Measurements from ENCODE around the gene ABCF3.

The ABCF3 gene

DNA sequence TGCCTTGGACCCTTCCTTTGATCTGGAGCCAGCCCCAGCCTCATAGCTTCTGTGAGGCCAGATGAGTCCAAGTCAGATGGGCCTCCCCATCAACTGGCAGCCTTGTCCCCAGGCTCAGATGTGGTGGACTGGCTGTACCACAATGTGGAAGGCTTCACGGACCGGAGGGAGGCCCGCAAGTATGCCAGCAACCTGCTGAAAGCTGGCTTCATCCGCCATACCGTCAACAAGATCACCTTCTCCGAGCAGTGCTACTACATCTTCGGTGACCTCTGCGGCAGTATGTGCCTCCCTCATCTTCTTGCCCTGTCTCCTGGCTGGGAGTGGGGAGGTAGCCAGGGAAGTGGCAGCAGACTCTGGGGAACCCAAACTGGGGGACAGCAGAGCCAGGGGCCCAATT lies 18.2 kb upstream of the ABCF3 start:
- no peak for DNase-seq (ENCODE audit: low read depth)

DNA sequence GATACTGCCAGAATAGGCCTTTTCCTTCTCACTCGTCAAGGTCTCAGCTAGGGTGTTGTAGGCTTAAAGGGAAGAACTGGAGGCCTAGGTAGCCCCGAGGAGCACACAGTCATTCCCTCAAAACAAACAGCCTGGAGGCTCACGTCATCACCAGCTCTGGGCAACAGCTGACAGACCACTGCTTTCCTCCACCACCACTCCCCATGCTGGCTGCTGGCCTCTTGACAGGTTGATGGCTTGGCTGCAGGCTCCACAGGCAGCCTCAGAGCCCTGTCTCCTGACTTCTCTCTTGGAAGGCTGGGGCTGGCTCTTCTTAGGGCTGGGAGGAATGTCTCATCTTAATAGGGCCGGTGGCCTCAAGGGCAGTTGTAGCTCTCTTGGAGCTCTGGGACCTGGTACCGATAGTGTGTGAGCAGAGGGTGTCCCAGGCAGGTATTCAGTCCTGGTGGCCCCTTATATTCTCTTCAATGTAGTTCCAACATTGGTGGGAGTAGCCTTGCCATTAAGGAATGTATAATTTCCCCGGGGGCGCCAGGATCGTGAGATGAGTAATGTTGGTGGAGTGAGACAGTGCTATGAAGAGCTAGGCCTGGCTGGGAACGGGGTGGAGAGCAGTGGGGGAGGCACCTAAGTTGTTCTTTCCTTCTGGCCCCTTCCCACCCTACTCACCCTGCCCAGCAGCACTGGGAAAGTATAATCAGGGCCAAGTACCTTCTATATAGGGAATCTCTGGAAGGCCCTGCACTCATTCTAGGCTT lies 17.5 kb upstream of the ABCF3 start:
- DNase-seq (ENCODE audit: low read depth), result no peak

DNA sequence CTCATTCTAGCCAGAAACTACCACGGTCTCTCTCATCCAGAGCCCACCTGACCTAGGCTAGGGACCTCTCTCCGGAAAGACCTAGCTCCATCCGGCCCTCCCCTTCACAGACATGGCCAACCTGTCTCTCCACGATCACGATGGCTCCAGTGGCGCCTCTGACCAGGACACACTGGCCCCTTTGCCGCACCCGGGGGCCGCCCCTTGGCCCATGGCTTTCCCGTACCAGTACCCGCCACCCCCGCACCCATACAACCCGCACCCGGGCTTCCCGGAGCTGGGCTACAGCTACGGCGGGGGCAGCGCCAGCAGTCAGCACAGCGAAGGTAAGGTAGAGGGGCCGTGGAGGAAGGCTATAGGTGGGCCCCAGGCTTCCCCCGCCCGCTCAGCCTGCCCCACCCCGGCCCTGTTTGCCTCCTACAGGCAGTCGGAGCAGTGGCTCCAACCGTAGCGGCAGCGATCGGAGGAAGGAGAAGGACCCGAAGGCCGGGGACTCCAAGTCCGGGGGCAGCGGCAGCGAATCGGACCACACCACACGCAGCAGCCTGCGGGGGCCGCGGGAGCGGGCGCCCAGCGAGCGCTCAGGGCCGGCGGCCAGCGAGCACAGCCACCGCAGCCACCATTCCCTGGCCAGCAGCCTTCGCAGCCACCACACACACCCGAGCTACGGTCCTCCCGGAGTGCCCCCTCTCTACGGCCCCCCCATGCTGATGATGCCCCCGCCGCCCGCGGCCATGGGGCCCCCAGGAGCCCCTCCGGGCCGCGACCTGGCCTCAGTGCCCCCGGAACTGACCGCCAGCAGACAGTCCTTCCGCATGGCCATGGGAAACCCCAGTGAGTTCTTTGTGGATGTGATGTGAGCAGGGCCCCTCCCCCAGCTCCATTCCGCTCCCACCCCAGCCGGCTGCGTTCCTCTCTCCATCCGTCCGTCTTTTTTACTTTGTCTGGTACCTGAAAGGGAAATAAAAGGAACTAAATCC lies 15.8 kb upstream of the ABCF3 start:
- DNase-seq (ENCODE audit: low read depth), result no peak

DNA sequence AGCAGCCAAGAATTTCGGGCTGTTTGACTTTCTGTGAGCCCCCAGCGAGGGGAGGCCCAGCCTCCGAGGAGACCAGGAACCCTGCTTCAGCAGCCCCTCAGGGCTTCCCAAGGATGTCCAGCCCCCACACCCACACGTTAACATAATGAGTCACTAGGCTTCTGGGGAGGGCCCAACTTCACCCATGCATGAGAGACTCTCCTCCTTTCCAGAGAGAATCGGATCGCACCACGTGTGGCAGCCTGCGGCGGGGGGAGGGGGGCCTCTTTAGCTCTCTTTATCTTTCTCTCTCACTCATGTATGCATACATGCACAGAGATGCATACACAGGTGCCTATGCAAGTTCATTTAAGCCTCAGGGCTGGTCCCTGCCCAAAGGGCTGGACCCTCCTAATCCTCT lies 14.4 kb upstream of the ABCF3 start:
- DNase-seq (ENCODE audit: low read depth), result no peak

DNA sequence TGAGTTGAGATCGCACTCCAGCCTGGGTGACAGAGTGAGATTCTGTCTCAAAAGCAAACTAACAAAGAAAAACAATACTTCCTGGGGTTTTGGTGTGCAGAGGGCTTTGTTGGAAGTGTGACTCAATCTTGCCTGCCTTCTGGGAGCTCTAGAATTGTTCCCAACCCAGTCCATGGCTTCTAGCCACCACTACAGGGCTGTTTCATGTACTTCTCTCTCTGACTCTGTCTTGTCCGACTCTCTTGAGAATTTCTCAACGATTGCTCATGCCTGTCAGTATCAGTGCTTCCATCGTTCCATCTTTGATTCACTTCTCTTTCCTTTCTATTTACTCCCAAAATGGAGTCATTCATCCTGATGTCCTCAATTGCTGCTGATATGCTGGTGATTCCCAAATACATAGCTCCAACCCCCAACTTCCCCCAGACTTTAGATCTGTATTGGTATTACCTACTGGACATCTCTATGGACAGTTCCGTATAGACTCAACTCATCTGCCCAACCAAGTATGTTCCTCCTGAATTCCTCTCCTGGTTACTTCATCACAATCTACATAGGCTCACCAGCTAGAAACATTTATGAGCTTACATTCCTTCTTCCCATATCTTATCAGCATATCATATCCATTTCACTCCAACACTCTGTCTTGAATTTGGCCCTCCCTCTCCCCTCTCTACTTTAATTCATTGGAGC lies 13.2 kb upstream of the ABCF3 start:
- DNase-seq (ENCODE audit: low read depth), result peak; percentile 88

DNA sequence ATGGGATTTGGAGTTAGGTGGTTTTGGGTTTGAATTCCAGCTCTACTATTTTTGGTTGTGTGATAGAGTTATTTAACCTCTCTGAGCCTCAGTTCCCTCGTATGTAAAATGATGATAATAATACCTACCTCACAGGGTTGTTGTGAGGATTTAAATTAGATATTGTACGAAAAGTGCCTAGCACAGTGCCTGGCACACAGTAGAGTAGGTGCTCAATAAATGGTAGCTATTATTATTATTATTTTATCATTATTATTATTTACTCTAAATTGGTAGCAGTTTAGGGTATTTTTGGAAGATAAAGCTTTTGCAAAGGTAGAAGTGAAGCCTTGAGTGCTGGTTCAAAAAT lies 12.7 kb upstream of the ABCF3 start:
- DNase-seq (ENCODE audit: low read depth), result no peak

DNA sequence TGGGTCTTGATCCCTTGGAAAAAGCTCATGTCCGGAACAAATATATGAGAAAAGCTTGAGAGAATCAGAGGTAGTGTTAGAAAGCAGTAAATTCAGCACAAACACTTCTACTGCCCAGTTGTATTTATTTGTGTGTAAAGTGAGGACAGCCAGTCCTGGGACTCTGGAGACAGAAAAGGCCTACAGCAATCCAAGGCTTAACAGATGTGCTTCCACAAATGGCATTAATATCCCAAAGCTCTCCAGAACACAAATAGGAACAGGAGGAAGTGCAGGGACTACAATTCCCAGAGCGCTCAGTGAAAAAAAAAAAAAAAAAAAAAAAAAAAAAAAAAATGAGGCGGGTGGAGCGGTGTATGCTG lies 11.7 kb upstream of the ABCF3 start:
- DNase-seq (ENCODE audit: low read depth), result no peak

DNA sequence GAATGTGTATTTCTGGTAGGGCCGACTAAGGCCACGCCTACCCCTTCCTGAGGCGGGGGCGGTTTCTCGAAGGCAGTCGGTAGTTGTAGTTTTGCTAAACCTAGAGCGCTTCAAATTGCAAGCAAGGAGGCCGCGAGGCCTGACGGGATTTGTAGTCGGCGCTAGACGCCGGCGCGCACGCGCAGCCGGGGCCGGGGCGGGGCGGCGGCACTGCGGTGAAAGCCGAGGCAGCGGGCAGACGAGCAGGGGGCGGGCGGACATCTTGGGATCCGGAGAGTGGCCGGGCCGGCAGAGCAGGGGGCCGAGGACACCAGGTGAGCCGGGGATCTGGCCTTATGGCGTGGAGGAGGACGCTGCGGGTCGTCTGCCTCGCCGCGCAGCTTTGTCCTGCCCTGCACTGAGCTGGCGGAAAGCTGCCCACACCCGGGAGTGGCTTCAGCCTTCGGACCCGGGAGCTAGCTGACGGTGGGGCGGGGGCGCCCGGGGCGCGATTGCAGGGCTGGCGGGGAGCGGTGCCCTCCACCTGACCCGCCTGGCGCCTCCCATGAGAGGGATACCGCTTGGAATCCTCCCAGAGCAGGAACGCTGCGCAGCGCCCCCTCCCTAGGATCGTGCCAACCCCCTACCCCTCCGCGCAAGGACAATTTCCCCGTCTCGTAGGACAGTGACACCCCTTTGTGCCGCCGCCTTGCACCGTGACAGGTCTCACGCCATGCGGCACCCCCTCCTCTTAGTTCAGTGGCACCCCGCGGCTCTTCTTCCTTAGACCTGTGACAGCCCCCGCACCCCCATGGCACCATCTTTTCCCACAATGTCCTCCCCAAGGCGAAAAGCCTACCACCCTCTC lies 11.1 kb upstream of the ABCF3 start, which contains the start of gene AP2M1:
Gene AP2M1, plus strand, starts transcription at position 210 of the 847 bp plus-strand sequence. CDS start 2,139 bp downstream, outside the sequence.
- DNase-seq (ENCODE audit: low read depth), result peak; percentile 96

DNA sequence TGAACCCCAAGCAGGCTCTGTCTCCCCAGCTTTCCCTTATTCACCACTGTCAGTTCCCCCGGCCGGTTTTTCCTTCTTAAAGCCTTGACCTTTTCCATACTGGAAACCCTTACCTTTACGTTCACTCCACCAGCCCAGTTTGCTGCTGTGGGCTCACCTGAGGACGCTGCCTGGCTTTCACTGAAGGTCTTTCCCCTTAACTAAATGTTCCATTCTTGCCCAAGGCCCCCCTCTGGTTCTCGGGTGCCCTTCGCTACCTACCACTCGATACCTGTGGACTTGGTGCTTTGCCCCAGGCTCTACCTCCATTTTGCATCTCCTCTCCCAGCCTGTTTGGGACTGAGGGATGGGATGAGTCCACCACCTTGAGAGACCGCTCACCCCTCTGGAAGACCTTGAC lies 10.5 kb upstream of the ABCF3 start:
- DNase-seq (ENCODE audit: low read depth), result no peak

DNA sequence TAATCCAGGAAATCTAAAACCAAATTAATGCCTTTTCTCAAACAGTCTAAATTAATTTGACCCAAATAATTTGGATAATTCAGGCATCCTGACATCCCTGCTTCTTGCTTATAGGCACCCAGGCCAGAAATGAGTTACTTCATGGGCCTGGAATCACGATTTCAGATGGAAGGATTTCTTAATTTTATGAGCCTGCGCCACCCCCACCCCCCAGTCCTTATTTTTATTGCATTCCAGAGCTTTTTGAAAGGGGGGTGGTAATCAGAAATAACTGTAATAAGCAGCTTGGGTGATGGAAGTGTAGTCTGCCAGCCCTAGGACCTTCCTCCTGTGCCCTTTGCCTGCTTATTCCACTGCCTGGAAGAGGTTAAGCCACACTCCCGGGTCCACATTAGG lies 10.0 kb upstream of the ABCF3 start:
- DNase-seq (ENCODE audit: low read depth), result no peak

DNA sequence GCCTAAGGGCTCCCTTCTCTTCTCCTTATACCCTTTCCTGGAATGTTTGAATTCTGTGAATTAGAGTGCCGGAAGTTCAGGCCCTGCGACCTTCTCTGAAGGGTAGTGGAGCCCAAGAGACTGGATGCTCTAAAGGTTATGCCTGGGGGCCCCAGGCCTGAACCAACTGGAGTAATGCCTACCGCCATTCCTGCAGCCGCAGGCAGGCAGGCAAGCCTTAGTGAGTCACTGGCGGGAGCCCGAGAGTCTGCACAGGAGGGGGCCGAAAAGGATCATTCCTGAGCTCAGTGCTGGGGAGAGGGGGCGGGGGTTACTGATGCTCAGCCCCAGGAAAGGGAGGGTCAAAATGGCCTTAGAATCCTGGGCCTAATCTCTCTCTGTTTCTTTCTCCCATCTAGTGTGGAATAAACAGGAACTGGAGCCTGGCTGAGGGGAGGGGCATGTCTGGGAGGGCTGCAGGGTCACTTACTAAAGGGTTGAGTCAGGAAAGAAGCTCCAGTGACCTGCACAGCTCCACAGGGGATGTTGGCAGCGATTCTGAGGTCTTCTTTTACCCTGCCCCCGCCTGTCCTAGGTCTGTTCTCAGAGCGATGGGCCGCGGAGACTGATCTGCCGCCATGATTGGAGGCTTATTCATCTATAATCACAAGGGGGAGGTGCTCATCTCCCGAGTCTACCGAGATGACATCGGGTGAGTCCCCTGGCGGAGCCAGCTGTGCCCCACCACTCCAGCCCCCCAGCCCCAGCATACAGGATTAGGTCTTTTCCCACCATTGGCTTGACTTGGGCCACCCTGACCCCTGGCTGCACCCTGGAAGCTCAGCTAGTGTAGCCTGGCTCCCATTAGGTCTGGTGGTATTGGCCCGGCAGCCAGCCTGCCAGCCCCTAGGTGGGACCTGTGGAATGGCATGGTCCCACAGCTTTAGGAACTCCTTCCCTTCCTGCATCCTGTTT lies 9.3 kb upstream of the ABCF3 start:
- peak; percentile 86 for DNase-seq (ENCODE audit: low read depth)

DNA sequence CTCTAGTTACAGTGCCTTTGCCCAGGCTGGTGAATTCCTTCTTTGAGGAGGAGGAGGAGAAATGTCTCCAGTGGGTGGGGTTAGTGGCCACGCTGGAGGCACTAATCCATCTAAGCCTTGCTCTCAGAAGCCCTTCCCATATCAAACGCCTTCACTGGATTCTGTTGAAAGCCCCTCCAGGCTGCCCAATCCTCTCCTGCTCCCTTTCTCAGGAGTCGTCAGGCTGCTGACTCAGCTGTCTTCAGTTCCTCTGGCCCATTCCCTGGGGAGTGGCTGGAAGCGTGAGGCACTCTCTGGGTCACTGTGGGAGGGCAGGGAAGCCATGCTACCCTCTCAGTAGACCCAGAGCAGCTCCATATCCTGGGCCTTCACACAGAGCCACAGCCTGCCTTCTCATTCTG lies 8.7 kb upstream of the ABCF3 start:
- DNase-seq (ENCODE audit: low read depth), result no peak

DNA sequence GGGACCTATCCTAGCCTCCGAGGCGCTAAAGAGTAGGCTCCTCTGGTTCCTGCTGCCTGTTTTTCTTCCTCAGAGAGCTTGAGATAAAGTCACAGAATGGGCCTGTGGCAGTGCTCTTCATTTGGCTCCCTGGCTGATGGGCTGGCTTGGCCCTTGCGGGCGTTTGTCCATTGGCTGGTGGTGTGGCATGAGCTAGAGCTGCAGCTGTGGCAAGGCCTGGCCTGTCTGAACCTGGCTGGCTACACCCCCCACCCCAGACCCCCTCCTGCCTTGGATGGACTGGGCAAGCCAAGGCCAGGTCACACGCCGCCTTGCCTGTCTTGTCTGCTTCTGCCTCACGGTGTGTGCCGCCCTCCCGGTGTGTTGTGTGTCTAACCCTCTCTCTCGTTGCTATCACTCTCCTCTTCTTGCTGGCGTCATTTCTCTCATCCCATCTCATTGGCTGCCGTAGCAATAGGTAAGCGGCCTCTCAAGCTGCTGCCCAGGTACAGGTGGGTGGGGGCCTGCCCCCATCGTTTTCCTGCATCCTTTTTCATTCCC lies 8.2 kb upstream of the ABCF3 start:
- no peak for DNase-seq (ENCODE audit: low read depth)

DNA sequence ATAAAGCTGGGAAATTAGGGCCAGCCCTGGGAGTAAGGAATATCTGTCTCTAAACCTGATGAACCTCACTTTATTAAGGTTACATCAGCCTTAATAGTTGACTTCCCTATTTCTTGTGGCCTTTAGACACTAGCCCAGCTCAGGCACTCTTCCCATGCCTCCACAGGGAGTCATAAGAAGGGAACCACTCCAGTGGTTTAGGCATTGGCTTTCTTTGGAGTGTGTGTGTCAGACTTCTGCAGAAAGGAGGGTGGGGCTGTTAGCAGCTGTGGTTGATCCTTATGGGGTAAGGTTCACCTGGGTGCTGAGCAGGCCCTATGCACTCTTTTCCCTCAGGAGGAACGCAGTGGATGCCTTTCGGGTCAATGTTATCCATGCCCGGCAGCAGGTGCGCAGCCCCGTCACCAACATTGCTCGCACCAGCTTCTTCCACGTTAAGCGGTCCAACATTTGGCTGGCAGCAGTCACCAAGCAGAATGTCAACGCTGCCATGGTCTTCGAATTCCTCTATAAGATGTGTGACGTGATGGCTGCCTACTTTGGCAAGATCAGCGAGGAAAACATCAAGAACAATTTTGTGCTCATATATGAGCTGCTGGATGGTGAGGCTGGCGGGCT lies 7.4 kb upstream of the ABCF3 start:
- no peak for DNase-seq (ENCODE audit: low read depth)

DNA sequence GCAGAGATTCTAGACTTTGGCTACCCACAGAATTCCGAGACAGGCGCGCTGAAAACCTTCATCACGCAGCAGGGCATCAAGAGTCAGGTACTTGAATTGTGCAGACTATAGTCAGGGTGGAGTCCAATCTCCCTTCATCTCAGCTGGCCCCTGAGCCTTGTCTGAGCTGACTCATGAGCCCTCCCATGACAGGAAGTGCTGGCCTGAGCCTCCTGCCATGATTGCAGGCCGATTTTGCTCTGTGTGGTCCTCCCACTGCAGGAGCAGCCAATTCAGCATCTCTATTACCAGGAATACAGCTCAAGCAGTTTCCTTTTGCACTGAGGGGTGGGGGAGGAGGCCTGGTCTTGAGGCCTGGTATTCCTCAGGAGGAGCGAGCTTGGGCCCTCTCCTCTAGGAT lies 5.8 kb upstream of the ABCF3 start:
- no peak for DNase-seq (ENCODE audit: low read depth)

DNA sequence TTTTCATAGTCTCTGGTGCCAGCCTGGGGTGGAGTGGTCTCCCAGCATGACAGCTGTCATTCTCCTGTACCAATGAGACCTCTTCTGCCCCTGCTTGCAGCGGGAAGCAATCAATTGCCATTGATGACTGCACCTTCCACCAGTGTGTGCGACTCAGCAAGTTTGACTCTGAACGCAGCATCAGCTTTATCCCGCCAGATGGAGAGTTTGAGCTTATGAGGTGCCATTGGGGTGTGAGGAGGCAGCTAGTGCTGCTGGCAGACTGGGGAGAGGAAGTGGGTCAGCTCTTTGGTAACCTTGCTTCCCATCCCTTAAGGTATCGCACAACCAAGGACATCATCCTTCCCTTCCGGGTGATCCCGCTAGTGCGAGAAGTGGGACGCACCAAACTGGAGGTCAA lies 4.4 kb upstream of the ABCF3 start:
- no peak for DNase-seq (ENCODE audit: low read depth)

DNA sequence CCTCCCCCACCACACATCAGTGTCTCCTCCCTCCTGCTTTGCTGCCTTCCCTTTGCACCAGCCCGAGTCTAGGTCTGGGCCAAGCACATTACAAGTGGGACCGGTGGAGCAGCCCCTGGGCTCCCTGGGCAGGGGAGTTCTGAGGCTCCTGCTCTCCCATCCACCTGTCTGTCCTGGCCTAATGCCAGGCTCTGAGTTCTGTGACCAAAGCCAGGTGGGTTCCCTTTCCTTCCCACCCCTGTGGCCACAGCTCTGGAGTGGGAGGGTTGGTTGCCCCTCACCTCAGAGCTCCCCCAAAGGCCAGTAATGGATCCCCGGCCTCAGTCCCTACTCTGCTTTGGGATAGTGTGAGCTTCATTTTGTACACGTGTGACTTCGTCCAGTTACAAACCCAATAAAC lies 2.3 kb upstream of the ABCF3 start:
- DNase-seq (ENCODE audit: low read depth), result no peak

DNA sequence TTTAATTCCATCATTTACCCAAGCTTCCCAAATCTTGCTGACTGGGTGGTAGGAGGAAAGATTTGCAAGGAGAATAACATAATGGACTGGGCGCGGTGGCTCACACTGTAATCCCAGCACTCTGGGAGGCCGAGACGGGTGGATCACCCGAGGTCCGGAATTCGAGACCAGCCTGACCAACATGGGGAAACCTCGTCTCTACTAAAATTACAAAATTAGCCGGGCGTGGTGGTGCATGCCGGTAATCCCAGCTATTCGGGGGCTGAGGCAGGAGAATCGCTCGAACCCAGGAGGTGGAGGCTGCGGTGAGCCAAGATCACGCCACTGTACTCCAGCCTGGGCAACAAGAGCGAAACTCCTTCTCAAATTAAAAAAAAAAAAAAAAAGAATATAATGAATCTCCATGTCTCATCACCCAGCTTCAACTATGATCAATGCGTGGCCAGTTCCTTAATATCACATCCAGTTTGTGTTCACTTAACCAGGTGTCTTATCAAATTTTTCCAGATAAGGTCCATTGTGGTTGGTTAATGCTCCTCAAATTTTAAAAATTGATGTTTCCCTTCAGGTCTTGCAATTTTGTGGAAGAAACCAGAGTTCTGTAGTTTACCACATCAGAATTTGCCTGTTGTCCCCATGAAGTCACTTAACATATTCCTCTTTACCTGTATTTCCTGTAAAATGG lies 1.3 kb upstream of the ABCF3 start:
- DNase-seq (ENCODE audit: low read depth), result no peak

DNA sequence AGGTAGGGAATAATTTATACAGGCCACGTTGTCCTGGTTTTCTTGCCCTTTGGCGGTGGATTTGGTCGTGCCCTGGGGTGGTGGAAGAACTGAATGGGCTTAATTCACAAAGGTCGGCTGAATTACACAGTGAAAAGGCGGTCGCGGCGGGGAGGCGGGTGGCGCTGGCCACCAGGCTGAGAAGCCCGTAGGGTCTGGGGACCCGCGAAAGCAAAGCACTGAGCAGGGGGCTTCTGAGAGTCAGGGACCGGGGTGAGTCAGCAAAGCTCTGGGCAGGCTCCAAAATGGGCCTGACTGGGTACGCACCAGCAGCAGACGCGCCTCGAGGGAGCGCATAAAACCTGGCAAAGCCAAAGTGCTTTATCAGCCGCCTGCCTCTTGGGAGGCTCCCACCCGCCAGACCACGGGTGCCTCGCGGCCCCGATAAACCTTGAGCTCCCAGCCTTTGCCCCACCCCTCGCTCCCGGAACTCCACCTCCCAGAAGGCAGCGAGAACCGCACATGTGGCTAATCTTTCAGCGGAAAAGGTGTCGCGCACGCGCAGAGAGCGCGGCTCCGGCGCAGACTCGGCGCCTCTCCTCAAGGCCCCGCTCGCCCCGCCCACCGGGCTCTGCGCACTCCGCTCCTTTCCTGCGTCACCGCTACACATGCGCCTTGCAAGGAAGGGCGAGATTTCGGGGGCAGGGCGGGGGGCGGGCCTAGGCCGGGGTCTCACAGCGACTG lies 377 bp upstream of the ABCF3 start:
- DNase-seq (ENCODE audit: low read depth), result peak; percentile 87
